Measurements from ENCODE around the gene PPP1R12B. TPM values are rescaled to one million over a fixed set of nuclear protein-coding genes. Genes with fewer than 3 reads are reported as not detected.
A peak's percentile ranks its signal among the peaks of the same experiment; 100 is the strongest.
"Not testable (repeated sequence)": the region's sequence is repeated elsewhere in the genome, so short reads cannot be mapped to it uniquely, and the experiment has no call there.

The PPP1R12B gene
- total and polyA plus RNA-seq, 9 donors: 50.3 to 232 (median 73.0) TPM

GRCh38 chr1:202498542-202498941 is 150.0 kb downstream of the PPP1R12B start:
- Histone ChIP-seq H3K27ac (no peak overlapping the region), H3K9me3 (no peaks in the 10 kb centered on the region), H3K36me3 (no peaks in the 10 kb centered on the region), H3K27me3 (no peaks in the 10 kb centered on the region), H3K4me1 (ENCODE audit: insufficient read depth) (no peaks in the 10 kb centered on the region), H3K4me3 (no peak overlapping the region)
- WGBS, 3 donors: 95 to 100% (median 97%) methylated on average over 1 of the region's 1 CpG
- DNase-seq: no peak
- no peak for TF ChIP-seq POLR2A (IDR thresholded peaks at IDR 0.05)
- TF ChIP-seq CTCF (IDR thresholded peaks at IDR 0.05): no peak
- no peak for TF ChIP-seq EP300 (IDR thresholded peaks at IDR 0.05)
- intact Hi-C loops (cut with DNase I): loop anchor here in 2 of 4 donors (10.0 kb wide), 2 partner anchors 96 to 106 kb away; no protein-coding TSS in a partner anchor

DNA sequence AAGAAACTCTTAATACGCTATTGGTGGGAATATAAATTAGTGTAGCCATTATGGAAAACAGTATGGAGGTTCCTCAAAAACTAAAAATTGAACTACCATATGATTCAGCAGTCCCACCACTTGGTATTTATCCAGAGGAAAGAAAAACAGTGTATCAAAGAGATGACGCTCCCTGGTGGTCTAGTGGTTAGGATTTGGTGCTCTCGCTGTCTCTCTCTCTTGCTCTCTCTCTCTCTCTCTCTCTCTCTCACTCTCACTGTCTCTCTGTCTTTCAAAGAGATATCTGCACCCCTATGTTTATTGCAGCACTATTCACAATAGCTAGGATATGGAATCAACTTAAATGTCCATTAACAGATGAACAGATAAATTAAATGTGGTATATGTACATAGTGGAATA is 151.5 kb downstream of the PPP1R12B start:
- not testable (repeated sequence) for H3K27me3 ChIP-seq; H3K9me3 ChIP-seq; H3K36me3 ChIP-seq; H3K4me3 ChIP-seq; H3K27ac ChIP-seq; H3K4me1 ChIP-seq (ENCODE audit: insufficient read depth); DNase-seq
- intact Hi-C loops (cut with DNase I): loop anchor here (10.0 kb wide), 4 partner anchors 65 to 105 kb away; no protein-coding TSS in a partner anchor
- WGBS, 3 donors: 88 to 93% (median 89%) methylated on average over 3 of the region's 3 CpGs

DNA sequence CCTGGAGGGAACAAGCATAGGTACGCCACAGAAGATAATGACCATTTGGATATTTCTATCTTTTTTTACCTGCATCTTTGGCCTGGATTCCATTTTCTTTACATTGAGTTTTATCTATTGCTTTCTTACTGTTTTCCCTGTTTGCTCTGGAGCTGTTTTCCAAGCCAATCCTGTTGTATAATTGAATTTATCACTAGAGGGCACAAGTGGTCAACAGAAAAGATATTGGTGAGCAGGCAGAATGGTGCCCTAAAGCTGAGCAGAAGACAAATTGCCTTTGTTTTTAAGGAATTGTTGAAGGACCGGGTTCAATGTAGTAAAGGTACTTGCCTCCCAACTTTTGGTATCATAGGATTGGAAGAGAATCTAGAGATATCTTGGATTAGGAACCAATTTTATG is 152.8 kb downstream of the PPP1R12B start:
- WGBS, 3 donors: 28 to 39% (median 38%) methylated on average over 2 of the region's 2 CpGs
- no peak overlapping the region for H3K27ac ChIP-seq
- no peaks in the 10 kb centered on the region for H3K27me3 ChIP-seq
- H3K36me3 ChIP-seq: no peaks in the 10 kb centered on the region
- no peaks in the 10 kb centered on the region for H3K9me3 ChIP-seq
- H3K4me3 ChIP-seq: no peak overlapping the region
- TF ChIP-seq POLR2A (IDR thresholded peaks at IDR 0.05): no peak
- TF ChIP-seq EP300 (IDR thresholded peaks at IDR 0.05): no peak
- peak; percentile 28 to 73 (median 64) for TF ChIP-seq CTCF (IDR thresholded peaks at IDR 0.05)
- intact Hi-C loops (cut with DNase I): loop anchor here (10.0 kb wide), 3 partner anchors 64 to 94 kb away; no protein-coding TSS in a partner anchor
- H3K4me1 ChIP-seq (ENCODE audit: insufficient read depth): no peaks in the 10 kb centered on the region
- no peak for DNase-seq

GRCh38 chr1:202505356-202505755 is 156.9 kb downstream of the PPP1R12B start:
- intact Hi-C loops (cut with DNase I): loop anchor here (10.0 kb wide), 3 partner anchors 59 to 89 kb away; no protein-coding TSS in a partner anchor
- Histone ChIP-seq H3K4me3 (no peak overlapping the region), H3K36me3 (no peaks in the 10 kb centered on the region), H3K27me3 (no peaks in the 10 kb centered on the region), H3K4me1 (ENCODE audit: insufficient read depth) (peaks cover 2% of the 10 kb centered on the region), H3K9me3 (no peaks in the 10 kb centered on the region), H3K27ac (peak overlapping the region; percentile 32 to 83)
- WGBS, 3 donors: 5 to 11% (median 7%) methylated on average over 4 of the region's 4 CpGs
- DNase-seq: peak in 3 of 5 donors; percentile 24 to 44 (median 33)
- TF ChIP-seq EP300 (IDR thresholded peaks at IDR 0.05) (no peak), POLR2A (IDR thresholded peaks at IDR 0.05) (no peak), CTCF (IDR thresholded peaks at IDR 0.05) (no peak)

DNA sequence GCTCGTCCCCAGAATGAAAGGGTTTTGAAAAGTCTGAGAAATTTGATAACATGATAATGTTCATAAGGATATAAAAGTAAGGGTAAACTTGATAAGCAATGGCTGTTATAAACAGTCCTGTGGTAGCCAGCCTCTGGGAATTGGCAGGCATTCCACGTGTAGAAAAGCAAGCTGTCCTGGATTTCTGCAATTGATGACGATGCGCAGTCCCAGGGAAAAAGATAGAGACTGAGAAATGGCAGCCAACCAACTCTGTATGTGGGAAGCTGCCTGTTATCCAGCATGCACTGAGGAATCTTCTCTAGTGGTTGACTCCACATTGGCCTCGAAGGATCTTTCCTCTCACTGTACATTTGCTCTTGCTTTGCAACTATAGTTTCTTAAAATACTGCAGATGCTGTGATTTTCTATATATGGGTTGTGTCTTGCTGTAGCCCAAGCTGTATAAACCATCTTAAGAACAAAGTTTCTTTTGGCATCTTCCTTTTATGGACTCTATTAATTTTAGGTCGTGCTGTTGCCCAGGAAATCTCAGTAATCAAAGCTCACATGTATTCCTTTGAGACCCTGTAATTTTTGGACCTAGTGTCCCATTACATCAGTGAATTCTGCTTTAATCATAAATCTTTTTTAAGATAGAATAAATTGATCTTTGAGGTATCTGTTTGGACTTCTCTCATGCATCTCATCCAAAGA is 157.5 kb downstream of the PPP1R12B start:
- not testable (repeated sequence) for H3K9me3 ChIP-seq; H3K36me3 ChIP-seq; H3K27me3 ChIP-seq; H3K4me3 ChIP-seq; H3K4me1 ChIP-seq (ENCODE audit: insufficient read depth)
- intact Hi-C loops (cut with DNase I): loop anchor here (10.0 kb wide), 3 partner anchors 59 to 89 kb away; no protein-coding TSS in a partner anchor
- H3K27ac ChIP-seq: peak overlapping the region; percentile 32 to 83
- DNase-seq: peak; percentile 63 to 82 (median 78)
- 3 to 9% (median 5%) methylated on average over 6 of the region's 6 CpGs for WGBS, 3 donors

DNA sequence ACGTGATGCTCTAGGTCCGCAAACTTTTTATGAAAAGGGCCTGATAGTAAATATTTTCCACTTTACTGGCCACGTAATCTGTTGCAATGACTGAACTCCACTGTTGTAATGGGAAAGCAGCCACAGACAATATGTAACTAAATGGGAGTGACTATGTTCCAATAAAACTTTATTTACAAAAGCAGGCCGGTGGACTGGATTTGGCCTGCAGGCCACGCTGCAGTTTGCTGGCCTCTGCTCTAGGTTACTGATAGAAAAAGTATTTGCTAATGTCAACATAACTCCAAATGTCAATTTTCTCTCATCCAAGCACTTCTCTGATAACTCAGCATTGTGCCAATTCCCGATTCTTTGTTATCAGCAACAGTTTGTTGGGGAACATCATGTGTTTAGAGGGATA is 160.4 kb downstream of the PPP1R12B start:
- H3K9me3 ChIP-seq; H3K27ac ChIP-seq; H3K4me1 ChIP-seq (ENCODE audit: insufficient read depth); DNase-seq; H3K36me3 ChIP-seq; H3K4me3 ChIP-seq; H3K27me3 ChIP-seq: not testable (repeated sequence)
- intact Hi-C loops (cut with DNase I): loop anchor here (10.0 kb wide), 3 partner anchors 56 to 86 kb away; no protein-coding TSS in a partner anchor
- WGBS, 3 donors: 51 to 56% (median 51%) methylated on average over 6 of the region's 6 CpGs

- H3K27ac ChIP-seq; intact Hi-C loops (cut with DNase I); H3K4me3 ChIP-seq; H3K4me1 ChIP-seq (ENCODE audit: insufficient read depth); H3K36me3 ChIP-seq; DNase-seq; H3K9me3 ChIP-seq; H3K27me3 ChIP-seq: not testable (repeated sequence)
These were observed 165.4 kb downstream of the PPP1R12B start for GRCh38 chr1:202513875-202514274.

Measured in ovary (tissue), 9 donors.